H1 (cell line): ENCODE measurements around the gene CTU1. TPM values are rescaled to one million over a fixed set of nuclear protein-coding genes. Genes with fewer than 3 reads are reported as not detected.

ENCODE experiments used
- CTCF ChIA-PET: fragments of 300-600 bp; sonication (Branson Sonifier 250); formaldehyde crosslinking; loops from one replicate; lab custom pipeline; 2021; ENCODE audit not compliant: partially characterized antibody; lab: Charles Lee
- POLR2A ChIA-PET: fragments of 300-600 bp; sonication (Branson Sonifier 250); formaldehyde crosslinking; loops from one replicate; lab custom pipeline; 2021; ENCODE audit warnings: inconsistent platforms; ENCODE audit not compliant: partially characterized antibody; lab: Charles Lee
- DNase-seq, 2 experiments: peaks; one replicate each; pipeline versions ENCODE4 v3.0.0 to v3.0.0-alpha.2; 2010 to 2022; ENCODE audit warnings: low spot score in 2 of 2, low read depth in 1 of 2, mixed read lengths in 1 of 2
- FAIRE-seq: peaks from 2 replicates; lab custom pipeline; 2011; peaks lifted over from hg19 to GRCh38; lab: Jason Lieb, UNC
- H2AFZ ChIP-seq: 2 replicates; pipeline ENCODE4 v1.8.1; 2012; ENCODE audit warnings: low read length, inconsistent platforms
- H2AK5ac ChIP-seq: 2 replicates; pipeline ENCODE4 v1.6.1; 2013; ENCODE audit warnings: low read depth, low read length
- H2BK120ac ChIP-seq: replicated peaks from 2 replicates; pipeline ENCODE3; 2013; ENCODE audit warnings: low read depth, low read length, inconsistent platforms
- H2BK12ac ChIP-seq: 2 replicates; pipeline ENCODE4 v1.6.1; 2013; ENCODE audit warnings: low read depth, low read length
- H2BK15ac ChIP-seq: 2 replicates; pipeline ENCODE4 v1.6.1; 2013; ENCODE audit warnings: low read length
- H2BK20ac ChIP-seq: 2 replicates; pipeline ENCODE4 v1.6.1; 2013; ENCODE audit warnings: low read length
- H2BK5ac ChIP-seq: 2 replicates; pipeline ENCODE4 v1.6.1; 2013; ENCODE audit warnings: low read depth, low read length
- H3K14ac ChIP-seq: 2 replicates; pipeline ENCODE4 v1.6.1; 2013; ENCODE audit warnings: inconsistent platforms; ENCODE audit not compliant: insufficient read length
- H3K18ac ChIP-seq: 2 replicates; pipeline ENCODE4 v1.6.1; 2013; ENCODE audit warnings: low read length; ENCODE audit errors: extremely low read depth
- H3K23ac ChIP-seq: 2 replicates; pipeline ENCODE4 v1.6.1; 2013; ENCODE audit warnings: inconsistent platforms; ENCODE audit not compliant: insufficient read length
- H3K23me2 ChIP-seq: 2 replicates; pipeline ENCODE4 v1.6.1; 2013; ENCODE audit warnings: low read depth, low read length
- H3K27ac ChIP-seq: 2 replicates; pipeline ENCODE4 v1.6.1; 2011; ENCODE audit warnings: low read depth, low read length, inconsistent platforms
- H3K27me3 ChIP-seq, 4 experiments: replicated peaks in 1 of 4; 1 replicate in 1 of 4; 2 replicates in 3 of 4; pipeline versions ENCODE4 v1.6.1 to v1.8.1; 2011 to 2013; ENCODE audit warnings: low read length in 3 of 4, mild to moderate bottlenecking in 3 of 4, inconsistent platforms in 2 of 4, mixed read lengths in 2 of 4, moderate library complexity in 1 of 4; ENCODE audit not compliant: control insufficient read depth in 3 of 4, insufficient read depth in 3 of 4; ENCODE audit errors: extremely low read depth in 1 of 4
- H3K36me3 ChIP-seq, 4 experiments: 2 replicates each; pipeline versions ENCODE4 v1.6.1 to v1.8.1; 2011 to 2013; ENCODE audit warnings: mild to moderate bottlenecking in 4 of 4, low read length in 3 of 4, moderate library complexity in 2 of 4, control low read depth in 1 of 4, inconsistent platforms in 1 of 4; ENCODE audit not compliant: insufficient read depth in 4 of 4, control insufficient read depth in 2 of 4
- H3K4ac ChIP-seq: replicated peaks from 2 replicates; pipeline ENCODE3; 2013; ENCODE audit warnings: low read length, low read depth, mixed read lengths, inconsistent platforms; ENCODE audit not compliant: insufficient read length
- H3K4me1 ChIP-seq, 4 experiments: replicated peaks in 1 of 4; 1 replicate in 1 of 4; 2 replicates in 3 of 4; pipeline versions ENCODE4 v1.6.1 to v1.8.1; 2011 to 2013; ENCODE audit warnings: low read length in 3 of 4, inconsistent platforms in 2 of 4, mixed read lengths in 1 of 4; ENCODE audit not compliant: insufficient read depth in 4 of 4, control insufficient read depth in 3 of 4
- H3K4me2 ChIP-seq, 2 experiments: 2 replicates each; pipeline versions ENCODE4 v1.6.1 to v1.8.1; 2011 to 2013; ENCODE audit warnings: low read depth in 2 of 2, low read length in 2 of 2, control low read depth in 1 of 2, inconsistent platforms in 1 of 2, mild to moderate bottlenecking in 1 of 2; ENCODE audit not compliant: insufficient read depth in 1 of 2
- H3K4me3 ChIP-seq, 4 experiments: fragments of 200-600, 300-600 bp in 1 of 4; sonication (generic), shearing (Covaris generic), sonication (Bioruptor Twin) in 1 of 4; 2 replicates each; pipeline versions ENCODE4 v1.5.1 to v1.8.1; 2011 to 2016; ENCODE audit warnings: low read length in 4 of 4, low read depth in 3 of 4, control low read depth in 2 of 4, inconsistent platforms in 2 of 4, mild to moderate bottlenecking in 2 of 4, mixed read lengths in 1 of 4, moderate library complexity in 1 of 4; ENCODE audit not compliant: insufficient read depth in 2 of 4; ENCODE audit errors: extremely low read depth in 1 of 4
- H3K56ac ChIP-seq: replicated peaks from 2 replicates; pipeline ENCODE3; 2013; ENCODE audit warnings: low read depth, mild to moderate bottlenecking, mixed read lengths, low read length, inconsistent platforms; ENCODE audit not compliant: insufficient read length
- H3K79me1 ChIP-seq: 2 replicates; pipeline ENCODE4 v1.6.1; 2013; ENCODE audit warnings: low read depth, low read length, control low read depth
- H3K79me2 ChIP-seq, 2 experiments: 2 replicates each; pipeline versions ENCODE4 v1.6.1 to v1.8.1; 2012 to 2013; ENCODE audit warnings: low read length in 2 of 2, mild to moderate bottlenecking in 2 of 2, inconsistent platforms in 1 of 2; ENCODE audit not compliant: insufficient read depth in 2 of 2, control insufficient read depth in 1 of 2
- H3K9ac ChIP-seq, 4 experiments: replicated peaks in 1 of 4; 1 replicate in 1 of 4; 2 replicates in 3 of 4; pipeline versions ENCODE4 v1.6.1 to v1.8.1; 2011 to 2013; ENCODE audit warnings: low read depth in 3 of 4, low read length in 3 of 4, control low read depth in 2 of 4, mild to moderate bottlenecking in 2 of 4, moderate library complexity in 2 of 4, inconsistent platforms in 1 of 4; ENCODE audit errors: extremely low read depth in 1 of 4
- H3K9me3 ChIP-seq, 2 experiments: 2 replicates each; pipeline versions ENCODE4 v1.6.1 to v1.8.1; 2012 to 2013; ENCODE audit warnings: mild to moderate bottlenecking in 2 of 2, moderate library complexity in 2 of 2, control low read depth in 1 of 2, inconsistent platforms in 1 of 2, low read depth in 1 of 2, low read length in 1 of 2, mixed read lengths in 1 of 2; ENCODE audit not compliant: insufficient read depth in 2 of 2
- H4K20me1 ChIP-seq, 2 experiments: replicated peaks in 1 of 2; 2 replicates each; pipeline versions ENCODE3 to v1.8.1; 2011 to 2013; ENCODE audit warnings: inconsistent platforms in 2 of 2, low read length in 2 of 2, mild to moderate bottlenecking in 1 of 2; ENCODE audit not compliant: insufficient read depth in 2 of 2, control insufficient read depth in 1 of 2
- H4K5ac ChIP-seq: 2 replicates; pipeline ENCODE4 v1.6.1; 2013; ENCODE audit warnings: low read length, low read depth, mixed read lengths, inconsistent platforms; ENCODE audit not compliant: insufficient read length
- H4K8ac ChIP-seq: 2 replicates; pipeline ENCODE4 v1.8.0; 2013; ENCODE audit warnings: mild to moderate bottlenecking, moderate library complexity, low read length, inconsistent platforms; ENCODE audit not compliant: insufficient read depth; ENCODE audit errors: extremely low read depth
- H4K91ac ChIP-seq: replicated peaks from 2 replicates; pipeline ENCODE3; 2013; ENCODE audit warnings: low read length, mixed read lengths, inconsistent platforms; ENCODE audit not compliant: insufficient read length
- ASH2L ChIP-seq: fragments of 200-600, 300-600 bp; sonication (generic); IDR thresholded peaks from one replicate; pipeline ENCODE4 v1.7.1; 2017; ENCODE audit warnings: low read length
- CTCF ChIP-seq, 3 experiments: IDR thresholded peaks; 1 replicate in 2 of 3; 2 replicates in 1 of 3; pipeline versions ENCODE4 v1.5.1 to v1.6.1; 2011; ENCODE audit warnings: low read length in 3 of 3, mild to moderate bottlenecking in 3 of 3, inconsistent platforms in 2 of 3, low read depth in 1 of 3, moderate library complexity in 1 of 3; ENCODE audit not compliant: insufficient read depth in 1 of 3; ENCODE audit errors: control extremely low read depth in 1 of 3
- HDAC2 ChIP-seq, 2 experiments: fragments of 300-600 bp in 1 of 2; sonication (generic) in 1 of 2; IDR thresholded peaks; 2 replicates each; pipeline ENCODE4 v1.6.1; 2011 to 2012; ENCODE audit warnings: low read depth in 2 of 2, low read length in 2 of 2, mild to moderate bottlenecking in 2 of 2, moderate library complexity in 2 of 2, borderline replicate concordance in 1 of 2, inconsistent platforms in 1 of 2
- POU5F1 ChIP-seq: IDR thresholded peaks from 2 replicates; pipeline ENCODE4 v1.6.1; 2011; ENCODE audit warnings: low read depth, mild to moderate bottlenecking, low read length, moderate library complexity
- RXRA ChIP-seq: IDR thresholded peaks from 2 replicates; pipeline ENCODE4 v1.6.1; 2011; ENCODE audit warnings: low read depth, mild to moderate bottlenecking, low read length, moderate library complexity; ENCODE audit not compliant: insufficient read depth
- SIN3A ChIP-seq, 2 experiments: IDR thresholded peaks in 1 of 2; conservative IDR thresholded peaks in 1 of 2; 2 replicates each; pipeline ENCODE4 v1.6.1; 2011 to 2012; ENCODE audit warnings: low read length in 2 of 2, improper control_type of control experiment in 1 of 2, low read depth in 1 of 2, mild to moderate bottlenecking in 1 of 2
- SRF ChIP-seq: IDR thresholded peaks from 2 replicates; pipeline ENCODE4 v1.6.1; 2011; ENCODE audit warnings: mild to moderate bottlenecking, low read depth, low read length, moderate library complexity
- TBP ChIP-seq: IDR thresholded peaks from 2 replicates; pipeline ENCODE4 v1.6.1; 2011; ENCODE audit warnings: low read depth, low read length, improper control_type of control experiment
- USF2 ChIP-seq: IDR thresholded peaks from 2 replicates; pipeline ENCODE4 v1.6.1; 2011; ENCODE audit warnings: low read length, improper control_type of control experiment
- WGBS, 2 experiments: shearing (Covaris generic) in 1 of 2; methylation state at CpG; one replicate each; pipeline versions ENCODE4 v1.1.6 to v1.1.7; 2013 to 2015; ENCODE audit warnings: low lambda C conversion rate in 2 of 2, mixed read lengths in 2 of 2, inconsistent platforms in 1 of 2, low coverage in 1 of 2, missing lambda C conversion rate in 1 of 2; ENCODE audit not compliant: insufficient replicate concordance in 2 of 2, insufficient coverage in 1 of 2, insufficient read length in 1 of 2; ENCODE audit errors: extremely low coverage in 1 of 2, missing lambda C conversion rate in 1 of 2; 5-methylcytosine and 5-hydroxymethylcytosine counted together
- polyA plus RNA-seq, 7 experiments: library from polyadenylated mRNA; depleted of rRNA in 3 of 7; stranded (reverse) in 5 of 7; unstranded in 2 of 7; fragments of >200 nt in 5 of 7; fragments of 200-250 nt in 2 of 7; gene quantifications; 1 replicate in 5 of 7; 2 replicates in 1 of 7; 4 replicates in 1 of 7; pipeline versions ENCODE4 v1.2.1 to v1.2.3, GENCODE V29; 2011 to 2013; ENCODE audit warnings: missing spikeins in 2 of 7, mixed read lengths in 2 of 7
- total RNA-seq: library from RNA; stranded (reverse); fragmentation: NEBNext Ultra II Directional; extraction: Animal tissue kit (Norgen Biotek cat#: 25700); gene quantifications from 2 replicates; pipeline ENCODE4 v1.2.1, GENCODE V29; 2021

CTU1 gene
- total and polyA plus RNA-seq, 2 of the 8 experiments (the other 6 are each of a cell fraction or from before 2014, with no cell fraction given): 4.6 to 7.2 TPM

- no peak overlapping the region for H3K27ac ChIP-seq
- no peak overlapping the region for H2BK5ac ChIP-seq
- ChIA-PET CTCF (interaction anchor here (8.3 kb wide), 1 partner anchor 69 kb away, joined by 269 read pairs; the partner anchor contains the start of genes KLK10 and KLK11), POLR2A (interaction anchor here (0.6 to 1.3 kb wide), 2 partner anchors 287 to 613 kb away, joined by 3 to 5 read pairs; no protein-coding TSS in a partner anchor)
- no peak overlapping the region for H2AFZ ChIP-seq
- H3K4me2 ChIP-seq: no peak overlapping the region
- H3K4ac ChIP-seq: no peak overlapping the region
- H3K9ac ChIP-seq: no peak overlapping the region
- H2BK20ac ChIP-seq: no peak overlapping the region
- WGBS, 2 experiments: 91% methylated on average over 8 of the region's 8 CpGs; no CpG with 5 or more reads in 1 of the 2 experiments
- DNase-seq: no peak
- no peaks in the 10 kb centered on the region for H3K79me1 ChIP-seq
- no peak overlapping the region for H3K23ac ChIP-seq
- H3K23me2 ChIP-seq: no peaks in the 10 kb centered on the region
- H3K56ac ChIP-seq: no peak overlapping the region
- no peak overlapping the region for H4K5ac ChIP-seq
- H3K14ac ChIP-seq: no peak overlapping the region
- no peak overlapping the region for H2AK5ac ChIP-seq
- no peaks in the 10 kb centered on the region for H3K9me3 ChIP-seq
- FAIRE-seq: no peak
- H4K8ac ChIP-seq: no peak overlapping the region
- H4K91ac ChIP-seq: no peak overlapping the region
- H2BK12ac ChIP-seq: no peak overlapping the region
- H3K79me2 ChIP-seq: no peaks in the 10 kb centered on the region
- peaks cover 0 to 6% (median under 1%) of the 10 kb centered on the region in 4 experiments; a peak in 4 of 7 replicates for H3K4me1 ChIP-seq
- H4K20me1 ChIP-seq: no peaks in the 10 kb centered on the region
- no peak overlapping the region for H3K4me3 ChIP-seq
- H3K18ac ChIP-seq: no peak overlapping the region; the same call in 1 of the 2 replicates
- no peaks in the 10 kb centered on the region for H3K36me3 ChIP-seq
- H3K27me3 ChIP-seq: no peaks in the 10 kb centered on the region
- H2BK120ac ChIP-seq: no peak overlapping the region
- no peak overlapping the region for H2BK15ac ChIP-seq
- TF ChIP-seq ASH2L (no peak), RXRA (no peak), HDAC2 (IDR thresholded peaks at IDR 0.05; ENCODE audit: borderline replicate concordance in 1 of 2, low read depth in 2 of 2, low read length in 2 of 2) (no peak), TBP (no peak), SIN3A (conservative IDR thresholded peaks at IDR 0.05 in 1 of 2, IDR thresholded peaks at IDR 0.05 in 1 of 2; ENCODE audit: low read depth in 1 of 2, low read length in 2 of 2) (no peak), USF2 (no peak), CTCF (IDR thresholded peaks at IDR 0.05; ENCODE audit: control extremely low read depth in 1 of 3, insufficient read depth in 1 of 3, low read depth in 1 of 3, low read length in 3 of 3) (no peak), POU5F1 (no peak), SRF (no peak)
Measured at GRCh38 chr19:51090471-51090870, 17.7 kb downstream of the CTU1 start.
